Stimulated activated CD4-positive, alpha-beta T cell treated with anti-CD3 and anti-CD28 coated beads, TNF-alpha, amount 100 ng/mL, for 1 hour (primary cell): ENCODE results near the gene TBC1D16.

Experiments used
- DNase-seq, 3 donors: peaks; one replicate each; pipeline ENCODE4 v3.0.0-alpha.2; 2020; ENCODE audit warnings: low read depth in 3 of 3, low spot score in 1 of 3

The TBC1D16 gene

DNA sequence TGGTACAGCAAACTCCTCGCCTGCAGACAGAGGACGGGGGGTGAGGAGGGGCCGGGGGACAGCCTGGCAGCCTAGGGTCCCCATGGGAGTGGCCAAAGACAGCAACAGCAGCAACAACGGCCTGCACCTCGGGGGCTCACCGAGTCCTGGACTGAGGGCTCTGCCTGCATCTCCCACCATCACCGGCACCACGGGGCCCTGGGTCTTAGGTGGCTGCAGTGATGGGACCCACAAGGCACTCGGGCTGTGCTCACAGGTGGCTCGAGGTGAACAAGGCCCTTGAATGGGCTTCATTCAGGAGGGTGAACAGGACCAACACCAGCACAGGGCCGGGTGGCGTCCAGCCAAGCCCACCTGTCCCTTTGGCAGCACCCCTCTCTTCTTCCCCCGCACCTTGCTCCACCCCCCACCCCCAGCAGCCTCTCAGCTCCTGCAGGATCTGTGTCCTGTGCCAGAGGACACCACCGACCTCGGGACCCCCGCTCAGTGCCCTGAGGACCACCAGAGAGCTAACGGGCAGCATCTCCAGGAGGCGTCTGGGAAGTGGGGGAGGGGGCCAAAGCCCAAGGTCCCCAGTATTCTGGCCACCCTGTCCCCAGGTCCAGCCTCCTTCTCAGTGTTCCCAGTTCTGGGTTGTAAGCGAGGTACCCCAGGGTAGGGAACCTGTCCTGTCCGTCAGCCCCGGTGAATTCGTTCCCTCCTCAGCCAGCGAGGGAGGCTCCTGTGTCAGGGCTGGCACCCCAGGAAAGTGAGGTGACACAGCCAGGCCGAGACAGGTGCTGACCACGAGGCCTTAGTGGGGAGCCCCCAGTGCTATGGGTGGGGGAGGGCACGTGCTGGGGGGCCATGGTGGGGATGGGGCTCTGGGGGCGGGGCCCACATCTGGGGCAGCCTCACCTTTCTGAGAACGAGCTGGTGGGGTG, 94.3 kb downstream of the TBC1D16 start:
- DNase-seq: no peak

GRCh38 chr17:79940459-79941087, 95.1 kb downstream of the TBC1D16 start:
- DNase-seq: no peak

GRCh38 chr17:79939755-79940458, 95.8 kb downstream of the TBC1D16 start:
- no peak for DNase-seq

- DNase-seq: no peak
Measured at GRCh38 chr17:79939094-79939435, 96.6 kb downstream of the TBC1D16 start.

- DNase-seq: no peak
Measured at GRCh38 chr17:79938336-79939093, 97.2 kb downstream of the TBC1D16 start.

DNA sequence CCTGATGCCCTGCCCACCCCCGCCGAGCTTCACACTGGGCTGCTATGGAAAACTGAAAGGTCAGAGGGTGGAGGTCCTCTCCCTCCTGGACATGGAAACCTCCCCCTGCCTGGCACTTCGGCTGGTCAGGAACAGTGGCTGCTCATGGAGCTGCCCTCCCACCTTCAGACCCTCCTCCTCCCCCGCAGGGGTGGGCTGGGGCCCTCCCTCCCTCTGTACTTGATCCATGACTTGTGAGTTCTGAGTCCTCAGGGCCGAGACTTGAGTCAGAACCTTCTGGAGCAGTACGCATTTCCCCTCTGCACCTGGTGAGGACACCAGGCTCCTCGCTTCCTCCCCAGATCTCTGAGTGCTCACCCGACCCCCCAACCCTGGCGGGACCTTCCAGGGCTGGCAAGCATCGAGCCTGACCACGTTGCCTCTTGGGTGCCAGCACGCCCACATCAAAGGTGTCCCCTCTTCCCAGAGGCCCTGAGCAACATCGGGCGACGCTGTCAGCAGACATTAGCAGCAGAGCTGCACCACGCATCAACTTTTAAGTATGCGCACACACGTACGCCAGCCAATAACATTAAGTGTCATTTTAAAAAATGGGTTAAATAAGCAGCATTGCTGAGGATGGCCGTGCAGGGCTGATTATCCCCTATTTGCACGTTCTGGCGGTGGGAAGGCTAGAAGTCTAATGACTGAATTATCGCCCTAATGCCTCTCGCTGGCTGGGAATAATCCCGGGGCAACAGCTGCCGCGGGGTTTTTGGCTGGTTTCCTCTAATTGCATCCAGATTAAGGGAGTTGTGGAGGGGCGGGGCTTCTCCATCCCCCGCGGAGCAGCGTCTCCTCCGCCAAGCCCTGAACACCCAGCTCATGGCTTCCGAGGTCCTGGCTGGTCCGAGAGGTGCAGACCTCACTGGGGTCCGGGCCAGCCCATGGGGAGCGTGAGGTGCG, 98.0 kb downstream of the TBC1D16 start:
- no peak for DNase-seq

GRCh38 chr17:79936641-79937381, 98.9 kb downstream of the TBC1D16 start:
- DNase-seq: no peak

DNA sequence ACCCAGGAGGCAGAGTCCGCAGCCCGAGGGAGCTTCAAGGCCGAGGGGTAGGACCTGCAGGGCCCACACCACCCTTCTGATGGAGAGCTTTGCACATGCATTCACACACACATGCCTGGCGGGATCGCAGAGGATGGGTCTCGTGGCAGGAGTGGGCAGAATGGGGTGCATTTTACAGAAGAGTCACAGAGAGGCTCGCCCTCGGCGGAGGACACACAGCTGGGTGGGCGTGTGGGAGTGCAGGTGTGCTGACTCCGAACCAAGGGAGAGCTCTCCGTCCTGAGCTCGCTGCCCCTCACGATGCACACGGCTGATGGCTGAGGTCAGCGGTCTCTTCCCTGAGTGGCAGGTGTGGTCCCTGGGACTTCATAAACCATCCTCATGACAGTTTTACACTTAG, 99.6 kb downstream of the TBC1D16 start:
- DNase-seq: no peak

DNA sequence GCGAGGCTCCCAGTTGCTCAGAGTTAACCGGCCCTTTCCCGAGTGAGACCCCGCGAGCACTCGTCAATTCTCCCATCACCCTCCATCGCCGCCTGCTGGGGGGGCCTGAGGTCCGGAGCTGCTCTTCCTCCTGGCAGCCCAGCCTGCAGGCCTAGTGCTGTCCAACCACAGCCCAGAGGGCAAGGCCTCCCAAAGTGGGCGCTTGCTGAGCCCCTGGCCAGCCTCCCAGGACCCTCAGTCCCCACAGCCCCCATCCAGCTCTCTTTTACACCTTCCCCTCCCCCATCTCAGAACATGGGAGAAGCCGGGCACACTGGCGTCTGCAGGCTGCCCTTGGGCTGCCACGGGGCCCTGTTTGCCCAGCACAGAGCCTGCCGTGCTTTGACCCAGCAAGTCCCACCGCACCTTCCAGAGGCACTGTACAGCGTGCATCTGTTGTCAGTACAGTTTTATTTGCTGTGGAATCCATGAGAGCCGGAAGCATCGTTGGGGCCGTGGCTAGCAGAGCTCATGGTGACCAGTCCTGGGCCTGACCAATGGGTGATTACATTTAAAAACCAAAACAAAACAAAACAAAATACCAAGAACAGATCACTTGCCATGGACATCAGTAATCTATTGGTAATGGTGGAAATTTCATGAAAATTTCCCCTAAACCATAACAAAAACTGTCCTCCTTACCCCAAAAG, 100.3 kb downstream of the TBC1D16 start:
- DNase-seq: no peak

DNA sequence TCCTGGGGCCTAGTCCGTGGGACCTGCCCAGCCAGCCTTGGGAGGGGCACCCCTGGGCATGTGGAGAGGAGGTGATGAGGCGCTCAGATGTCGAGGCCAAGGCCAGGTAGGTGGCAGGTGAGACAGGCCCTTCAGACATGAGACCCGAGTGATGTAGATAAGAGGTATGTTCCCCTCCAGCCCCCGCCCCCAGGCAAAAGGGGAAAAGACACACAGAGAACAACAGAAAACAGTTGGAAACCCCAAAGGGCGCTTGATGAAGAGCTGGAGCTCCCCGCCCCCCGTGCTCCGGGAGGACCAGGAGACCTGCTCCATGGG, 101.1 kb downstream of the TBC1D16 start:
- no peak for DNase-seq

GRCh38 chr17:79933863-79934652, 101.6 kb downstream of the TBC1D16 start:
- no peak for DNase-seq

- DNase-seq: no peak
Measured at GRCh38 chr17:79932451-79933306, 103.0 kb downstream of the TBC1D16 start.

DNA sequence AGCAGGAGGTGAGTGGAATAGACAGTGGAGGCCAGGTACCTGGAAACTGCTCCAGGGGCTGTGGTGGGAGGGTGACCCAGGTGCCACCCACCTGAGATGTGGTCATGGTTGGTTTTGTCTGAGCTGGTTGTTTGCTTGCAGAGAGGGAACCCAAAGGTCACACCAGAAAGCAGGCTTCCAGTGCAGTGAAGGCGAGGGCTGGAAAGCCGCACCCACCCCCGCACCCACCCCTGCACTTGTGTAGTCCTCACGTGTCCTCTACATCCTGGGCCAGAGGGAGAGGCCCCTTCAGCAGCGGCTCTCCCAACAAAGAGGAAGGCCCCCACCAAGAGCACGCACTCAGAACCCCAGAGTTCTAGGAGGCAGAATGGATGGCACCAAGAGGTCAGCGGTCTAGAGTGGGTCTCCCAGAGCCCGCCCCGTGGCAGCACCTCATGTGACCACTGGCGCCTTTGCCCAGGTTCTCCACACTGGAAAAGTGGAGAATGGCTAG, 103.8 kb downstream of the TBC1D16 start:
- DNase-seq: no peak

- no peak for DNase-seq
Measured at GRCh38 chr17:79930877-79931816, 104.5 kb downstream of the TBC1D16 start.

GRCh38 chr17:79930062-79930876, 105.4 kb downstream of the TBC1D16 start:
- no peak for DNase-seq
